Lower leg skin (tissue), 4 donors: ENCODE measurements around the gene C1orf105. TPM values are rescaled to one million over a fixed set of nuclear protein-coding genes. Genes with fewer than 3 reads are reported as not detected.

Source experiments
- DNase-seq, 2 donors: peaks; one replicate each; pipeline ENCODE4 v3.0.0-alpha.2; 2019; ENCODE audit warnings: low spot score in 2 of 2
- H3K4me3 ChIP-seq: fragments of 200-600 bp; sonication (generic); 2 replicates; pipeline ENCODE4 v1.5.1; 2017; ENCODE audit warnings: mild to moderate bottlenecking, low read depth; ENCODE audit not compliant: poor library complexity, severe bottlenecking
- CTCF ChIP-seq, 3 donors: fragments of 450-650 bp; IDR thresholded peaks; one replicate each; pipeline ENCODE4 v1.5.1; 2016; ENCODE audit warnings: antibody characterized with exemption in 3 of 3, mild to moderate bottlenecking in 3 of 3, moderate library complexity in 2 of 3
- POLR2A ChIP-seq, 2 donors: fragments of 450-650 bp; IDR thresholded peaks; one replicate each; pipeline ENCODE4 v1.6.1; 2016 to 2017; ENCODE audit warnings: antibody characterized with exemption in 2 of 2, mild to moderate bottlenecking in 1 of 2, moderate library complexity in 1 of 2
- WGBS, 2 donors: methylation state at CpG; one replicate each; pipeline ENCODE4 v1.1.5; 2018; 5-methylcytosine and 5-hydroxymethylcytosine counted together
- intact Hi-C: fragments of 100-400 bp; cut with DNase I; formaldehyde crosslinking; loops from one replicate; pipeline ENCODE4 v1.15.0; 2023; ENCODE audit warnings: low total_unique reads
- total RNA-seq, 4 donors: library from RNA; depleted of rRNA; stranded (reverse); fragments of >200 nt; gene quantifications; one replicate each; pipeline ENCODE4 v1.1.0, GENCODE V29; 2016

C1orf105 gene
- total RNA-seq, 4 donors from 2014 or later: 2.1 to 4.6 (median 3.0) TPM; not detected in 1

GRCh38 chr1:172383536-172383935 is 36.9 kb upstream of the C1orf105 start:
- no peak overlapping the region for H3K4me3 ChIP-seq
- TF ChIP-seq POLR2A (IDR thresholded peaks at IDR 0.05) (no peak), CTCF (IDR thresholded peaks at IDR 0.05) (no peak)
- DNase-seq: no peak
- intact Hi-C loops: no loop called here
- 40 to 41% methylated on average over 3 of the region's 3 CpGs for WGBS, 2 donors

- intact Hi-C loops: no loop called here
- DNase-seq: no peak
- TF ChIP-seq CTCF (IDR thresholded peaks at IDR 0.05): no peak
- no peak for TF ChIP-seq POLR2A (IDR thresholded peaks at IDR 0.05)
- no peak overlapping the region for H3K4me3 ChIP-seq
- WGBS, 2 donors: 94 to 98% methylated on average over 1 of the region's 1 CpG
Measured at GRCh38 chr1:172384656-172385055, 35.8 kb upstream of the C1orf105 start.

- intact Hi-C loops: no loop called here
Measured at GRCh38 chr1:172386046-172386445, 34.4 kb upstream of the C1orf105 start.

GRCh38 chr1:172388490-172388889 is 32.0 kb upstream of the C1orf105 start:
- TF ChIP-seq POLR2A (IDR thresholded peaks at IDR 0.05): no peak
- no peak for TF ChIP-seq CTCF (IDR thresholded peaks at IDR 0.05)
- 95 to 96% methylated on average over 8 of the region's 8 CpGs for WGBS, 2 donors
- no peak for DNase-seq
- intact Hi-C loops: no loop called here
- no peak overlapping the region for H3K4me3 ChIP-seq

More at GRCh38 chr1:172386046-172386445, 34.4 kb upstream of the C1orf105 start:
- TF ChIP-seq CTCF (IDR thresholded peaks at IDR 0.05) (no peak), POLR2A (IDR thresholded peaks at IDR 0.05) (no peak)
- DNase-seq: no peak
- 97 to 98% methylated on average over 2 of the region's 2 CpGs for WGBS, 2 donors
- H3K4me3 ChIP-seq: no peak overlapping the region

- intact Hi-C loops: no loop called here
- DNase-seq: no peak
- WGBS, 2 donors: 14 to 15% methylated on average over 3 of the region's 3 CpGs
- no peak for TF ChIP-seq POLR2A (IDR thresholded peaks at IDR 0.05)
- TF ChIP-seq CTCF (IDR thresholded peaks at IDR 0.05): no peak
- H3K4me3 ChIP-seq: no peak overlapping the region
Measured at GRCh38 chr1:172390301-172390682, 30.2 kb upstream of the C1orf105 start.
